ENCODE results near the gene KNG1.

The KNG1 gene

GRCh38 chr3:186782542-186783057 lies 65.4 kb downstream of the KNG1 start:
- no peak for DNase-seq

- peak; percentile 34 for DNase-seq
These were observed 66.0 kb downstream of the KNG1 start, which contains the start of gene EIF4A2 for GRCh38 chr3:186783058-186783730. EIF4A2 (plus strand) TSS chr3:186783577; CDS start chr3:186783611, 34 bp downstream.

GRCh38 chr3:186783731-186784515 lies 66.8 kb downstream of the KNG1 start:
- no peak for DNase-seq

GRCh38 chr3:186784820-186785494 lies 67.8 kb downstream of the KNG1 start:
- DNase-seq: no peak

GRCh38 chr3:186785495-186786018 lies 68.4 kb downstream of the KNG1 start:
- no peak for DNase-seq

- DNase-seq: no peak
These were observed 69.8 kb downstream of the KNG1 start for GRCh38 chr3:186786922-186787321.

GRCh38 chr3:186787642-186788481 lies 70.7 kb downstream of the KNG1 start:
- no peak for DNase-seq

- no peak for DNase-seq
These were observed 71.6 kb downstream of the KNG1 start for GRCh38 chr3:186788482-186789370.

- DNase-seq: no peak
These were observed 72.5 kb downstream of the KNG1 start for GRCh38 chr3:186789554-186790260.

GRCh38 chr3:186790261-186790981 lies 73.3 kb downstream of the KNG1 start:
- DNase-seq: no peak
